ENCODE data around the gene PCSK1. TPM values are rescaled to one million over a fixed set of nuclear protein-coding genes. Genes with fewer than 3 reads are reported as not detected.

PCSK1 gene
- total RNA-seq, 3 donors from 2014 or later = 1.5 to 4.4 (median 3.7) TPM

DNA sequence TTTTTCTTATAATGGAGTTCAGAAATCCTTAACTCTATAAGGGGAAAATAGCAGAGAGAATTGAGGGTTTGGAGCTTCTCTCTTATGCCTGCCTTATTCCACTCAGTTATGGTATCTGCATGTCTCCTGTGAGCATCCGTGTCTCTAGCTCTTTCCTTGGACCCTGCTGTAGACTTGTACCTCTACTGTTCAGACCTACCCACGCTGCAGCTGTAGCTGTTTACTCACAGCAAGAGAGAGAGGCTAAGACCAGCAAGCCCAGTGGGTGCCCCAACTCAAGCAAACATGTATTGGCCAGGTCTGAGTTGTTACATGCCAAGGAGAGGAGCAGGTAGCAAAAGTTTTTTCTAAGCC lies 7.1 kb upstream of the PCSK1 start:
- Histone ChIP-seq H3K4me1 (ENCODE audit: low read depth) (no peaks in the 10 kb centered on the region), H3K9me3 (no peaks in the 10 kb centered on the region), H3K4me3 (no peak overlapping the region), H3K36me3 (ENCODE audit: low read depth) (no peaks in the 10 kb centered on the region)
- no peak for DNase-seq
- ATAC-seq = no peak
- TF ChIP-seq, protein P1, sequence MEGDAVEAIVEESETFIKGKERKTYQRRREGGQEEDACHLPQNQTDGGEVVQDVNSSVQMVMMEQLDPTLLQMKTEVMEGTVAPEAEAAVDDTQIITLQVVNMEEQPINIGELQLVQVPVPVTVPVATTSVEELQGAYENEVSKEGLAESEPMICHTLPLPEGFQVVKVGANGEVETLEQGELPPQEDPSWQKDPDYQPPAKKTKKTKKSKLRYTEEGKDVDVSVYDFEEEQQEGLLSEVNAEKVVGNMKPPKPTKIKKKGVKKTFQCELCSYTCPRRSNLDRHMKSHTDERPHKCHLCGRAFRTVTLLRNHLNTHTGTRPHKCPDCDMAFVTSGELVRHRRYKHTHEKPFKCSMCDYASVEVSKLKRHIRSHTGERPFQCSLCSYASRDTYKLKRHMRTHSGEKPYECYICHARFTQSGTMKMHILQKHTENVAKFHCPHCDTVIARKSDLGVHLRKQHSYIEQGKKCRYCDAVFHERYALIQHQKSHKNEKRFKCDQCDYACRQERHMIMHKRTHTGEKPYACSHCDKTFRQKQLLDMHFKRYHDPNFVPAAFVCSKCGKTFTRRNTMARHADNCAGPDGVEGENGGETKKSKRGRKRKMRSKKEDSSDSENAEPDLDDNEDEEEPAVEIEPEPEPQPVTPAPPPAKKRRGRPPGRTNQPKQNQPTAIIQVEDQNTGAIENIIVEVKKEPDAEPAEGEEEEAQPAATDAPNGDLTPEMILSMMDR (IDR thresholded peaks at IDR 0.05) = no peak
- intact Hi-C loops (cut with DNase I, micrococcal nuclease) = no loop called here

DNA sequence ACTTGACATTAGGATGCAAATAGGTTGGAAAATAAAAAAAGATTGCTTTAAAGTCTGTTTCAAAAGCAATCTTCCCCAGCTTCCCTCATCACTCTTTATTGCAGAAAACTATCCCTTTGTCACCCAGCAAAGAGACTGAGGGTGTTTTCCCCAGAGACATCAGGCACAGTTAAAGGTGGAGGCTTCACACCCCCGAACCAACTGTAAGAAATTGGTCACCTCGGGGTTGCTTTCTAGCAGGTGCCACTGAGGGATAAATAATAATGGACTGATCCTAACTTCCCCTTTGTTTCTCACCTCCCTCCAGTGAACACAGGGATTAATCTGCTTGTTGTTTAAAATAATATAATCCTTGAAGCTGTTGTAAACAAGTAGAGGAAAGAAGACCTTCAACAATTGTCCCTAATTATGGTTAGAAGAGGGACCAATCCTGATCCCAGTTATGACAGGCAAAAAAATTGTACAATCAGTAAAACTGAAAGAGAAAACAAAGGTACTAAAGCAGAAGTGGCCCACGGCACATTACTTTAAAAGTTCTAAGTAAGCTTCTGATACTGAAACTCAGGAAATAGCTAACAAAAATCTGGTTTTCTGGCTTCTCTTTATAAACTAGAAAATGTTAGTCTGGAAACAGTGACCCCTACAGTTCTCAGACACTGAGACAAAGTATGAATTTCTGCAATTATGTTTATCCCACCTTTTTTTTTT lies 6.6 kb upstream of the PCSK1 start:
- H3K4me1 ChIP-seq (ENCODE audit: low read depth) = no peaks in the 10 kb centered on the region
- no peak overlapping the region for H3K4me3 ChIP-seq
- TF ChIP-seq, protein P1 (IDR thresholded peaks at IDR 0.05) = no peak
- intact Hi-C loops (cut with DNase I, micrococcal nuclease) = no loop called here
- H3K9me3 ChIP-seq = no peaks in the 10 kb centered on the region
- H3K36me3 ChIP-seq (ENCODE audit: low read depth) = no peaks in the 10 kb centered on the region
- DNase-seq (no peak), ATAC-seq (no peak)

DNA sequence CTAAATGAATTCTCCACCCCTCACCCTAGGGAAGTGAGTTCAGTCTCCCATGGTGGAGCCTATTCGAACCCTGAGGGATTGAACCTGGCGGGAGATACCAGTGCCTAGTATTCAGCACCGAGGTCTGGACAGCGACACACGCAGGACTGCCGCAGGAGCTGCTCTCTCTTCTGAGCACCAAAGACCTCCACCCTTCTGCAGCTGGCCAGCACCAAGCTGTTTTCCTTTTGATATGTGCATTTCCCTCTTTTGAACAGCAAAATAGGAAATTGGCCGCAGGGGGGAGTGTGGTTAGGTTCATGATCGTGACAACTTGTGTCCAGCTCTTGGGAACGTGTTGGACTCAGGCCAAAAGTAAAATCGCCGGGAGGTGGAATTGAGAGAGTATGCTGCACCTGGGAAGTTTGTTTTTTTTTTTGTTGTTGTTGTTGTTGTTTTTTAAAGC lies 1.2 kb upstream of the PCSK1 start:
- Histone ChIP-seq H3K9me3 (no peaks in the 10 kb centered on the region), H3K36me3 (ENCODE audit: low read depth) (no peaks in the 10 kb centered on the region), H3K4me1 (ENCODE audit: low read depth) (peaks cover 4% of the 10 kb centered on the region), H3K4me3 (no peak overlapping the region)
- TF ChIP-seq, protein P1 (IDR thresholded peaks at IDR 0.05) = no peak
- peak; percentile 79 for ATAC-seq
- peak; percentile 53 to 80 (median 62) for DNase-seq
- intact Hi-C loops (cut with DNase I, micrococcal nuclease) = no loop called here

DNA sequence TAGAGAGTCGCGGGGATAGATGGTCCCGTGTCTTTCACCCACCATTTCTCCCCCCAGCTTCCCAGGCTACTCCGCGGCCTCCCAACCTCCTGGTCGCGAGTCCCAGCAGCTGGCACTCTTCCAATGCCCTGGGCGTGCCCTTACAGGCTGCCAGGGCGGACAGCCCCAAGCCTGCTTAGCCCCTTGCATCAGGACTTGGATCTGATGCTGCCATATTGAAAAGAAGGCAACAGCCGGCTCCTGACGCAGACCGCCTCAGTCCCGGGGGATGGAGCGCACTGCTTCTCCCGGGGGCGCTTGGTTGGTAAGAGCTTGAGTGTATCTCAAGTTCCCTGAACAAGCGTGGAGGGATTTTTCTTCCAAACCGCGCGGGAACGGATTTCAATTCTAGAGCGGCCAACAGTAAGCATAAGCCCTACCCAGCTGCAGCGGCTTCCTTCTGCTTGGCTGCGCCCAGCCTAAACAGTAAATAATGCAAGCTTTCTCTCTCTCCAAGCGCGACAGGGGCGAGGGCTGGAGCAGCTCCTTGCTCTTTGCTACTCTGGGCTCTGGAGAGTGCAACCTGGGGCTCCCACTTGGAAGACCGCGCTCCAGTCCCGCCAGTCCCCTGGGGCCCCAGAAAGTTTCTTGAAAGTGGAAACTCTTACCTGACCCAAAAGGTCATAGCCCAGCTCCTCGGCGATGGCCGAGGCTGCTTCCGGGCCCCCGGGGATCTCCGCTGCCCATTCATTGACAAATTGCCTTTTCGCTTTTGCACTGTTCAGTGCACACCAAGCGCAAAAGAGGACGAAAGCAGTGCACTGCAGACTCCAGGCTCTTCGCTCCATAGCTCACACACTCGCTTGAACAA lies 607 bp downstream of the PCSK1 start:
- no peak overlapping the region for H3K4me3 ChIP-seq

DNA sequence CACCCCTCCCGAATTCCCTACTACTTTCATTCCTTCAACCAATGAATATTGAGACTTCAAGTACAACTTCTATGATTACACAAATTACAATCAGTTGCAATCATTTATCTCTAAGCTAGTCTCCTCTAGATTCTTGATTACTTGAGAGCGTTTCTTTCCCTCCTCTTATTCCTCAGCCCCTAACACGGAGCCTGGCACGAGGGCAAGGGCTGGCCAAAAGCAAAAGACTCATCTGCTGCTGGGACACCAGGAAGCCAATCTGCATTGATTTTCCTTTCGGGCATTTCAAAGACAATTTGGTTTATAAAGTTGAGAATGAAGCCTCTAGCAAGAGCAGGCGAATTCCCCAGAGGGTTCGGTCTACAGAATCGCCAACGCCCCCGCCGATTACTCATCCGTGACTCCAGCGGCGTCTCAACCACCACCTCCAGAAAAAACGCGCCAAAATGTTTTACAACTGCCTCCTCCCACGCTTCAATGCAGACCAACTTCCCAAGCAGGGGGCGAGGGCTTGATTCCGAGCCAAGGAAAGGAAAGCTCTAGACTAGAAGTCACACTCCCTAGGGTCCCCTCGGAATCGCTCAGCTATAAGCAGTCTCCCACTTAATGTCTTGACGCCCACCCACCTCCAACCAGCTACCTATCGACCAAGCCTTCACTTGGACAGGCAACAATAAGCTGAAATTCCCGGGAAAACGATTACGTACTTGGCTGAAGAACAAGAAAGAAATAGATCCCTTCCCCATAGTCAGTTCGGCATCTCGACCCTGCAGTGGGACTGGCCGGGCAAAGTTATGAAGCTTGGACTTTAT lies 1.5 kb downstream of the PCSK1 start:
- intact Hi-C loops (cut with DNase I, micrococcal nuclease) = no loop called here
- TF ChIP-seq, protein P1 (IDR thresholded peaks at IDR 0.05) = no peak
- no peak for ATAC-seq
- no peak for DNase-seq
- Histone ChIP-seq H3K4me3 (no peak overlapping the region), H3K9me3 (no peaks in the 10 kb centered on the region), H3K4me1 (ENCODE audit: low read depth) (peaks cover 4% of the 10 kb centered on the region), H3K36me3 (ENCODE audit: low read depth) (no peaks in the 10 kb centered on the region)

More for the DNA sequence above, 607 bp downstream of the PCSK1 start:
- DNase-seq = no peak
- intact Hi-C loops (cut with DNase I, micrococcal nuclease) = no loop called here
- no peaks in the 10 kb centered on the region for H3K9me3 ChIP-seq
- ATAC-seq = no peak
- peaks cover 4% of the 10 kb centered on the region for H3K4me1 ChIP-seq (ENCODE audit: low read depth)
- TF ChIP-seq, protein P1 (IDR thresholded peaks at IDR 0.05) = no peak
- H3K36me3 ChIP-seq (ENCODE audit: low read depth) = no peaks in the 10 kb centered on the region
